ENCODE data around the gene OR8B8.
"Not testable (repeated sequence)": the region's sequence is repeated elsewhere in the genome, so short reads cannot be mapped to it uniquely, and the experiment has no call there.

DNA sequence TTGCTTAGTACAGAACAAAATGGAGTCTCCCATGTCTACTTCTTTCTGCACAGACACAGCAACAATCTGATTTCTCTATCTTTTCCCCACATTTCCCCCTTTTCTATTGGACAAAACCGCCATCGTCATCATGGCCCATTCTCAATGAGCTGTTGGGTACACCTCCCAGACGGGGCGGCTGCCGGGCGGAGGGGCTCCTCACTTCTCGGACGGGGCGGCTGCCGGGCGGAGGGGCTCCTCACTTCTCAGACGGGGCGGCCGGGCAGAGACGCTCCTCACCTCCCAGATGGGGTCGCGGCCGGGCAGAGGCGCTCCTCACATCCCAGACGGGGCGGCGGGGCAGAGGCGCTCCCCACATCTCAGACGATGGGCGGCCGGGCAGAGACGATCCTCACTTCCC, 42.3 kb downstream of the OR8B8 start:
- TF ChIP-seq, protein P1, sequence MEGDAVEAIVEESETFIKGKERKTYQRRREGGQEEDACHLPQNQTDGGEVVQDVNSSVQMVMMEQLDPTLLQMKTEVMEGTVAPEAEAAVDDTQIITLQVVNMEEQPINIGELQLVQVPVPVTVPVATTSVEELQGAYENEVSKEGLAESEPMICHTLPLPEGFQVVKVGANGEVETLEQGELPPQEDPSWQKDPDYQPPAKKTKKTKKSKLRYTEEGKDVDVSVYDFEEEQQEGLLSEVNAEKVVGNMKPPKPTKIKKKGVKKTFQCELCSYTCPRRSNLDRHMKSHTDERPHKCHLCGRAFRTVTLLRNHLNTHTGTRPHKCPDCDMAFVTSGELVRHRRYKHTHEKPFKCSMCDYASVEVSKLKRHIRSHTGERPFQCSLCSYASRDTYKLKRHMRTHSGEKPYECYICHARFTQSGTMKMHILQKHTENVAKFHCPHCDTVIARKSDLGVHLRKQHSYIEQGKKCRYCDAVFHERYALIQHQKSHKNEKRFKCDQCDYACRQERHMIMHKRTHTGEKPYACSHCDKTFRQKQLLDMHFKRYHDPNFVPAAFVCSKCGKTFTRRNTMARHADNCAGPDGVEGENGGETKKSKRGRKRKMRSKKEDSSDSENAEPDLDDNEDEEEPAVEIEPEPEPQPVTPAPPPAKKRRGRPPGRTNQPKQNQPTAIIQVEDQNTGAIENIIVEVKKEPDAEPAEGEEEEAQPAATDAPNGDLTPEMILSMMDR (IDR thresholded peaks at IDR 0.05), result not testable (repeated sequence)
- TF ChIP-seq POLR2A (IDR thresholded peaks at IDR 0.05), result not testable (repeated sequence)
